ENCODE data around the gene CCDC107.

Gene CCDC107

DNA sequence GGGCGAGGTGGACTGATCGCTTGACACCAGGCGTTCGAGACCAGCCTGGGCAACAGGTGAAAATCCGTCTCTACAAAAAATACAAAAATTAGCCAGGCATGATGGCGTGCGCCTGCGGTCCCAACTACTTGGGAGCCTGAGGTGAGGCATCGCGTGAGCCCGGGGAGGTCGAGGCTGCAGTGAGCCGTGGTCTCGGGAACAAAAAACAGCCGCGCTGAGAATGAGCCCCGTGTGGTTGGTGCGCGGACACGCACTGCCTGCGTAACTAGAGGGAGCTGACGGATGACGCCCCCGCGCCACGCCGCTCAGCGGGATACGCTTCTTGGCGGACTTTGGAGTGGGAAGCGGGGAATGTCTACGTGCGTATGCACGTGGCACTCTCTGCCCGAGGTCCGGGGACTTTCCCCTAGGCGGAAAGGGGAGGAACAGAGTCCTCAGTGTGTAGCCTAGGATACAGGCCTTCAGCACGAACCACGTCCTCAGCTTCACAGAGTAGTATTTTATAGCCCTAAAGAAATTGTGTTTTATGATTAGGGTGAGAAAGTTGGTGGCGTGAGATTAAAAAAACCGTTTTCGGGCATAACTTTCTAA is 451 bp upstream of the CCDC107 start, which contains the start of gene RMRP (continued):
- TF ChIP-seq BCL6B (tag by site-specific recombination; IDR thresholded peaks at IDR 0.05): no peak
- peak; percentile 97 for TF ChIP-seq GLIS2 (tag by site-specific recombination; IDR thresholded peaks at IDR 0.05)
- peak; percentile 85 for TF ChIP-seq KLF8 (tag by site-specific recombination; IDR thresholded peaks at IDR 0.05)
- no peak for TF ChIP-seq ZNF146 (tag by site-specific recombination; IDR thresholded peaks at IDR 0.05)
- peak; percentile 89; the same call in 1 of the 2 replicates for TF ChIP-seq ZNF610 (tag by site-specific recombination; IDR thresholded peaks at IDR 0.05; ENCODE audit: borderline replicate concordance)
- TF ChIP-seq, protein P1, sequence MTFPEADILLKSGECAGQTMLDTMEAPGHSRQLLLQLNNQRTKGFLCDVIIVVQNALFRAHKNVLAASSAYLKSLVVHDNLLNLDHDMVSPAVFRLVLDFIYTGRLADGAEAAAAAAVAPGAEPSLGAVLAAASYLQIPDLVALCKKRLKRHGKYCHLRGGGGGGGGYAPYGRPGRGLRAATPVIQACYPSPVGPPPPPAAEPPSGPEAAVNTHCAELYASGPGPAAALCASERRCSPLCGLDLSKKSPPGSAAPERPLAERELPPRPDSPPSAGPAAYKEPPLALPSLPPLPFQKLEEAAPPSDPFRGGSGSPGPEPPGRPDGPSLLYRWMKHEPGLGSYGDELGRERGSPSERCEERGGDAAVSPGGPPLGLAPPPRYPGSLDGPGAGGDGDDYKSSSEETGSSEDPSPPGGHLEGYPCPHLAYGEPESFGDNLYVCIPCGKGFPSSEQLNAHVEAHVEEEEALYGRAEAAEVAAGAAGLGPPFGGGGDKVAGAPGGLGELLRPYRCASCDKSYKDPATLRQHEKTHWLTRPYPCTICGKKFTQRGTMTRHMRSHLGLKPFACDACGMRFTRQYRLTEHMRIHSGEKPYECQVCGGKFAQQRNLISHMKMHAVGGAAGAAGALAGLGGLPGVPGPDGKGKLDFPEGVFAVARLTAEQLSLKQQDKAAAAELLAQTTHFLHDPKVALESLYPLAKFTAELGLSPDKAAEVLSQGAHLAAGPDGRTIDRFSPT (tag by site-specific recombination; IDR thresholded peaks at IDR 0.05): peak; percentile 86
- TF ChIP-seq, protein P2, sequence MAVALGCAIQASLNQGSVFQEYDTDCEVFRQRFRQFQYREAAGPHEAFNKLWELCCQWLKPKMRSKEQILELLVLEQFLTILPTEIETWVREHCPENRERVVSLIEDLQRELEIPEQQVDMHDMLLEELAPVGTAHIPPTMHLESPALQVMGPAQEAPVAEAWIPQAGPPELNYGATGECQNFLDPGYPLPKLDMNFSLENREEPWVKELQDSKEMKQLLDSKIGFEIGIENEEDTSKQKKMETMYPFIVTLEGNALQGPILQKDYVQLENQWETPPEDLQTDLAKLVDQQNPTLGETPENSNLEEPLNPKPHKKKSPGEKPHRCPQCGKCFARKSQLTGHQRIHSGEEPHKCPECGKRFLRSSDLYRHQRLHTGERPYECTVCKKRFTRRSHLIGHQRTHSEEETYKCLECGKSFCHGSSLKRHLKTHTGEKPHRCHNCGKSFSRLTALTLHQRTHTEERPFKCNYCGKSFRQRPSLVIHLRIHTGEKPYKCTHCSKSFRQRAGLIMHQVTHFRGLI (tag by site-specific recombination; IDR thresholded peaks at IDR 0.05): peak; percentile 8; the same call in 1 of the 2 replicates
- TF ChIP-seq ZNF701 (tag by site-specific recombination; IDR thresholded peaks at IDR 0.05): 0 out of 2 replicates have a peak, but pooled peaks have one; percentile 24
- TF ChIP-seq KLF9 (tag by site-specific recombination; IDR thresholded peaks at IDR 0.05; ENCODE audit: low read depth): peak; percentile 78
- no peak for TF ChIP-seq ZNF837 (tag by site-specific recombination; IDR thresholded peaks at IDR 0.05)
- TF ChIP-seq, protein P3, sequence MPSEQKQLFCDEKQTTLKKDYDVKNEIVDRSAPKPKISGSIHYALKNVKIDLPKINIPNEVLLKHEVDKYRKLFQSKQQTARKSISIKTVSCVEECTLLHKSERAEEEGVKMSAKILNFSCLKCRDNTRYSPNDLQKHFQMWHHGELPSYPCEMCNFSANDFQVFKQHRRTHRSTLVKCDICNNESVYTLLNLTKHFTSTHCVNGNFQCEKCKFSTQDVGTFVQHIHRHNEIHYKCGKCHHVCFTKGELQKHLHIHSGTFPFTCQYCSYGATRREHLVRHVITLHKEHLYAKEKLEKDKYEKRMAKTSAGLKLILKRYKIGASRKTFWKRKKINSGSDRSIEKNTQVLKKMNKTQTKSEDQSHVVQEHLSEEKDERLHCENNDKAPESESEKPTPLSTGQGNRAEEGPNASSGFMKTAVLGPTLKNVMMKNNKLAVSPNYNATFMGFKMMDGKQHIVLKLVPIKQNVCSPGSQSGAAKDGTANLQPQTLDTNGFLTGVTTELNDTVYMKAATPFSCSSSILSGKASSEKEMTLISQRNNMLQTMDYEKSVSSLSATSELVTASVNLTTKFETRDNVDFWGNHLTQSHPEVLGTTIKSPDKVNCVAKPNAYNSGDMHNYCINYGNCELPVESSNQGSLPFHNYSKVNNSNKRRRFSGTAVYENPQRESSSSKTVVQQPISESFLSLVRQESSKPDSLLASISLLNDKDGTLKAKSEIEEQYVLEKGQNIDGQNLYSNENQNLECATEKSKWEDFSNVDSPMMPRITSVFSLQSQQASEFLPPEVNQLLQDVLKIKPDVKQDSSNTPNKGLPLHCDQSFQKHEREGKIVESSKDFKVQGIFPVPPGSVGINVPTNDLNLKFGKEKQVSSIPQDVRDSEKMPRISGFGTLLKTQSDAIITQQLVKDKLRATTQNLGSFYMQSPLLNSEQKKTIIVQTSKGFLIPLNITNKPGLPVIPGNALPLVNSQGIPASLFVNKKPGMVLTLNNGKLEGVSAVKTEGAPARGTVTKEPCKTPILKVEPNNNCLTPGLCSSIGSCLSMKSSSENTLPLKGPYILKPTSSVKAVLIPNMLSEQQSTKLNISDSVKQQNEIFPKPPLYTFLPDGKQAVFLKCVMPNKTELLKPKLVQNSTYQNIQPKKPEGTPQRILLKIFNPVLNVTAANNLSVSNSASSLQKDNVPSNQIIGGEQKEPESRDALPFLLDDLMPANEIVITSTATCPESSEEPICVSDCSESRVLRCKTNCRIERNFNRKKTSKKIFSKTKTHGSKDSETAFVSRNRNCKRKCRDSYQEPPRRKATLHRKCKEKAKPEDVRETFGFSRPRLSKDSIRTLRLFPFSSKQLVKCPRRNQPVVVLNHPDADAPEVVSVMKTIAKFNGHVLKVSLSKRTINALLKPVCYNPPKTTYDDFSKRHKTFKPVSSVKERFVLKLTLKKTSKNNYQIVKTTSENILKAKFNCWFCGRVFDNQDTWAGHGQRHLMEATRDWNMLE (tag by site-specific recombination; conservative IDR thresholded peaks at IDR 0.05; ENCODE audit: low read depth): no peak
- TF ChIP-seq KLF16 (tag by site-specific recombination; IDR thresholded peaks at IDR 0.05): peak; percentile 97
- no peak for TF ChIP-seq ZNF645 (tag by site-specific recombination; IDR thresholded peaks at IDR 0.05)
- peak; percentile 58; the same call in 1 of the 2 replicates for TF ChIP-seq ZNF37A (tag by site-specific recombination; IDR thresholded peaks at IDR 0.05)
- TF ChIP-seq ZBTB17 (tag by site-specific recombination; IDR thresholded peaks at IDR 0.05): peak; percentile 79
- TF ChIP-seq ZNF830 (tag by site-specific recombination; IDR thresholded peaks at IDR 0.05; ENCODE audit: low read depth): no peak
- TF ChIP-seq, protein P4, sequence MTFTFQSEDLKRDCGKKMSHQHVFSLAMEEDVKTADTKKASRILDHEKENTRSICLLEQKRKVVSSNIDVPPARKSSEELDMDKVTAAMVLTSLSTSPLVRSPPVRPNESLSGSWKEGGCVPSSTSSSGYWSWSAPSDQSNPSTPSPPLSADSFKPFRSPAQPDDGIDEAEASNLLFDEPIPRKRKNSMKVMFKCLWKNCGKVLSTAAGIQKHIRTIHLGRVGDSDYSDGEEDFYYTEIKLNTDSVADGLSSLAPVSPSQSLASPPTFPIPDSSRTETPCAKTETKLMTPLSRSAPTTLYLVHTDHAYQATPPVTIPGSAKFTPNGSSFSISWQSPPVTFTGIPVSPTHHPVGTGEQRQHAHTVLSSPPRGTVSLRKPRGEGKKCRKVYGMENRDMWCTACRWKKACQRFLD (tag by site-specific recombination; IDR thresholded peaks at IDR 0.05): no peak
- no peak for TF ChIP-seq ZNF529 (tag by site-specific recombination; IDR thresholded peaks at IDR 0.05; ENCODE audit: insufficient replicate concordance)
- no peak for TF ChIP-seq ZNF654 (tag by site-specific recombination; IDR thresholded peaks at IDR 0.05; ENCODE audit: low read depth)
- TF ChIP-seq HOXD13 (CRISPR knock-in tag; IDR thresholded peaks at IDR 0.05; ENCODE audit: borderline replicate concordance): no peak
- TF ChIP-seq, protein P5, sequence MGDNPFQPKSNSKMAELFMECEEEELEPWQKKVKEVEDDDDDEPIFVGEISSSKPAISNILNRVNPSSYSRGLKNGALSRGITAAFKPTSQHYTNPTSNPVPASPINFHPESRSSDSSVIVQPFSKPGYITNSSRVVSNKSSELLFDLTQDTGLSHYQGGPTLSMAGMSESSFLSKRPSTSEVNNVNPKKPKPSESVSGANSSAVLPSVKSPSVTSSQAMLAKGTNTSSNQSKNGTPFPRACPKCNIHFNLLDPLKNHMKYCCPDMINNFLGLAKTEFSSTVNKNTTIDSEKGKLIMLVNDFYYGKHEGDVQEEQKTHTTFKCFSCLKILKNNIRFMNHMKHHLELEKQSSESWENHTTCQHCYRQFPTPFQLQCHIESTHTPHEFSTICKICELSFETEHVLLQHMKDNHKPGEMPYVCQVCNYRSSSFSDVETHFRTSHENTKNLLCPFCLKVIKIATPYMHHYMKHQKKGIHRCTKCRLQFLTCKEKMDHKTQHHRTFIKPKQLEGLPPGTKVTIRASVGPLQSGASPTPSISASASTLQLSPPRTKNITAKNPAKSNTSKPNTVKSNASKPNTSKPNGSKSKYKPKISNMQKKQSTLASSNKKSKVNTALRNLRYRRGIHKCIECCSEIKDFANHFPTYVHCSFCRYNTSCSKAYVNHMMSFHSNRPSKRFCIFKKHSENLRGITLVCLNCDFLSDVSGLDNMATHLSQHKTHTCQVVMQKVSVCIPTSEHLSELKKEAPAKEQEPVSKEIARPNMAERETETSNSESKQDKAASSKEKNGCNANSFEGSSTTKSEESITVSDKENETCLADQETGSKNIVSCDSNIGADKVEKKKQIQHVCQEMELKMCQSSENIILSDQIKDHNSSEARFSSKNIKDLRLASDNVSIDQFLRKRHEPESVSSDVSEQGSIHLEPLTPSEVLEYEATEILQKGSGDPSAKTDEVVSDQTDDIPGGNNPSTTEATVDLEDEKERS (tag by site-specific recombination; IDR thresholded peaks at IDR 0.05): no peak
- TF ChIP-seq ZNF23 (tag by site-specific recombination; IDR thresholded peaks at IDR 0.05; ENCODE audit: borderline replicate concordance): no peak
- TF ChIP-seq TCF7L2 (IDR thresholded peaks at IDR 0.05; ENCODE audit: borderline replicate concordance, low read depth, low read length): no peak

Measured in HEK293 (cell line).